Neutrophil (primary cell): ENCODE results near the gene PNPLA4.

ENCODE experiments used
- H3K27ac ChIP-seq: fragments of 200-600 bp; sonication (generic); 2 replicates; pipeline ENCODE4 v1.5.1; 2016; ENCODE audit warnings: mild to moderate bottlenecking, moderate library complexity
- H3K27me3 ChIP-seq: fragments of 200-600 bp; sonication (generic); 2 replicates; pipeline ENCODE4 v1.6.0; 2016; ENCODE audit warnings: mild to moderate bottlenecking
- H3K36me3 ChIP-seq: fragments of 200-600 bp; sonication (generic); 2 replicates; pipeline ENCODE4 v1.5.1; 2017
- H3K4me1 ChIP-seq, 2 experiments: fragments of 200-600 bp in 1 of 2; sonication (generic) in 1 of 2; 1 replicate in 1 of 2; 2 replicates in 1 of 2; pipeline versions ENCODE4 v1.5.1 to v1.6.1; 2013 to 2016; ENCODE audit warnings: low read depth in 1 of 2, low read length in 1 of 2, mild to moderate bottlenecking in 1 of 2, moderate library complexity in 1 of 2; ENCODE audit not compliant: control insufficient read depth in 1 of 2, insufficient read depth in 1 of 2
- H3K4me3 ChIP-seq, 2 experiments: fragments of 200-600 bp in 1 of 2; sonication (generic) in 1 of 2; 1 replicate in 1 of 2; 2 replicates in 1 of 2; pipeline ENCODE4 v1.5.1; 2013 to 2016; ENCODE audit warnings: low read depth in 1 of 2, low read length in 1 of 2, mild to moderate bottlenecking in 1 of 2, moderate library complexity in 1 of 2
- H3K9me3 ChIP-seq: fragments of 200-600 bp; sonication (generic); 2 replicates; pipeline ENCODE4 v1.5.1; 2016
- CTCF ChIP-seq: fragments of 200-600 bp; sonication (generic); IDR thresholded peaks from 2 replicates; pipeline ENCODE4 v1.5.1; 2016; ENCODE audit warnings: antibody characterized with exemption

Gene PNPLA4

GRCh38 chrX:7953446-7953845, 26.2 kb upstream of the PNPLA4 start:
- Histone ChIP-seq H3K9me3 (no peaks in the 10 kb centered on the region), H3K27me3 (no peaks in the 10 kb centered on the region), H3K4me1 (no peaks in the 10 kb centered on the region), H3K36me3 (no peaks in the 10 kb centered on the region), H3K27ac (no peak overlapping the region), H3K4me3 (no peak overlapping the region)
- TF ChIP-seq CTCF = no peak

GRCh38 chrX:7950865-7951264, 23.7 kb upstream of the PNPLA4 start:
- Histone ChIP-seq H3K4me3 (no peak overlapping the region), H3K27ac (no peak overlapping the region), H3K4me1 (no peaks in the 10 kb centered on the region), H3K36me3 (no peaks in the 10 kb centered on the region), H3K27me3 (no peaks in the 10 kb centered on the region), H3K9me3 (no peaks in the 10 kb centered on the region)
- TF ChIP-seq CTCF = no peak

- no peak for TF ChIP-seq CTCF
- Histone ChIP-seq H3K27me3 (no peaks in the 10 kb centered on the region), H3K27ac (no peak overlapping the region), H3K9me3 (no peaks in the 10 kb centered on the region), H3K4me3 (no peak overlapping the region), H3K4me1 (no peaks in the 10 kb centered on the region), H3K36me3 (no peaks in the 10 kb centered on the region)
Observed at GRCh38 chrX:7948483-7948882, 21.3 kb upstream of the PNPLA4 start.

GRCh38 chrX:7946960-7947359, 19.7 kb upstream of the PNPLA4 start:
- Histone ChIP-seq H3K27ac (no peak overlapping the region), H3K4me3 (no peak overlapping the region), H3K36me3 (no peaks in the 10 kb centered on the region), H3K27me3 (no peaks in the 10 kb centered on the region), H3K9me3 (no peaks in the 10 kb centered on the region), H3K4me1 (no peaks in the 10 kb centered on the region)
- no peak for TF ChIP-seq CTCF

GRCh38 chrX:7943600-7944245, 16.5 kb upstream of the PNPLA4 start:
- Histone ChIP-seq H3K36me3 (no peaks in the 10 kb centered on the region), H3K4me1 (no peaks in the 10 kb centered on the region), H3K27me3 (no peaks in the 10 kb centered on the region), H3K4me3 (no peak overlapping the region), H3K27ac (no peak overlapping the region), H3K9me3 (no peaks in the 10 kb centered on the region)
- no peak for TF ChIP-seq CTCF
